Liver (tissue), 9 donors: ENCODE data around the gene SMCO1. TPM values are rescaled to one million over a fixed set of nuclear protein-coding genes. Genes with fewer than 3 reads are reported as not detected.
"Not testable (repeated sequence)": the region's sequence is repeated elsewhere in the genome, so short reads cannot be mapped to it uniquely, and the experiment has no call there.

ENCODE experiments used
- DNase-seq: peaks from one replicate; pipeline ENCODE4 v3.0.0-alpha.2; 2017; ENCODE audit warnings: low spot score
- H3K27ac ChIP-seq, 2 donors: one replicate each; pipeline ENCODE4 v1.7.0; 2013; ENCODE audit warnings: inconsistent platforms in 2 of 2, low read length in 2 of 2, control low read depth in 1 of 2, low read depth in 1 of 2, mild to moderate bottlenecking in 1 of 2
- H3K27me3 ChIP-seq, 4 donors: one replicate each; pipeline versions ENCODE4 v1.6.1 to v1.7.0; 2013; ENCODE audit warnings: low read length in 3 of 4, inconsistent platforms in 1 of 4, mild to moderate bottlenecking in 1 of 4, moderate library complexity in 1 of 4; ENCODE audit not compliant: control insufficient read depth in 4 of 4, insufficient read depth in 4 of 4
- H3K36me3 ChIP-seq, 4 donors: one replicate each; pipeline versions ENCODE4 v1.6.1 to v1.7.0; 2013; ENCODE audit warnings: low read length in 3 of 4, mild to moderate bottlenecking in 3 of 4, low read depth in 1 of 4, moderate library complexity in 1 of 4; ENCODE audit not compliant: control insufficient read depth in 4 of 4, insufficient read depth in 3 of 4
- H3K4me1 ChIP-seq, 4 donors: one replicate each; pipeline versions ENCODE4 v1.6.1 to v1.7.0; 2013; ENCODE audit warnings: low read length in 3 of 4, mild to moderate bottlenecking in 3 of 4, moderate library complexity in 1 of 4; ENCODE audit not compliant: control insufficient read depth in 4 of 4, insufficient read depth in 4 of 4
- H3K4me3 ChIP-seq, 3 donors: one replicate each; pipeline versions ENCODE4 v1.6.1 to v1.7.0; 2013; ENCODE audit warnings: low read length in 3 of 3, control low read depth in 1 of 3, low read depth in 1 of 3, mild to moderate bottlenecking in 1 of 3
- H3K9ac ChIP-seq, 2 donors: one replicate each; pipeline ENCODE4 v1.7.0; 2013; ENCODE audit warnings: low read length in 2 of 2, mild to moderate bottlenecking in 2 of 2, moderate library complexity in 2 of 2, control low read depth in 1 of 2, low read depth in 1 of 2
- H3K9me3 ChIP-seq, 4 donors: one replicate each; pipeline versions ENCODE4 v1.6.1 to v1.7.0; 2013; ENCODE audit warnings: low read length in 3 of 4; ENCODE audit not compliant: control insufficient read depth in 4 of 4
- ATF3 ChIP-seq: IDR thresholded peaks from 2 replicates; pipeline ENCODE4 v1.6.1; 2016; ENCODE audit warnings: antibody characterized with exemption
- EGR1 ChIP-seq, 2 donors: IDR thresholded peaks; 2 replicates each; pipeline ENCODE4 v1.6.1; 2016 to 2018; ENCODE audit warnings: antibody characterized with exemption in 2 of 2, low read depth in 2 of 2
- FOXA2 ChIP-seq: IDR thresholded peaks from 2 replicates; pipeline ENCODE4 v1.6.1; 2016; ENCODE audit warnings: antibody characterized with exemption
- GABPA ChIP-seq, 2 donors: IDR thresholded peaks in 1 of 2; conservative IDR thresholded peaks in 1 of 2; 2 replicates each; pipeline ENCODE4 v1.6.1; 2016; ENCODE audit warnings: antibody characterized with exemption in 2 of 2, mild to moderate bottlenecking in 1 of 2, moderate library complexity in 1 of 2
- HNF4G ChIP-seq: IDR thresholded peaks from 2 replicates; pipeline ENCODE4 v1.6.1; 2016; ENCODE audit warnings: antibody characterized with exemption
- JUND ChIP-seq, 2 donors: IDR thresholded peaks; 2 replicates each; pipeline ENCODE4 v1.6.1; 2016; ENCODE audit warnings: antibody characterized with exemption in 2 of 2
- NR2F2 ChIP-seq: IDR thresholded peaks from 2 replicates; pipeline ENCODE4 v1.6.1; 2016; ENCODE audit warnings: antibody characterized with exemption
- REST ChIP-seq: IDR thresholded peaks from 2 replicates; pipeline ENCODE4 v1.6.1; 2016; ENCODE audit warnings: antibody characterized with exemption, mild to moderate bottlenecking
- RXRA ChIP-seq, 2 donors: IDR thresholded peaks; 2 replicates each; pipeline ENCODE4 v1.6.1; 2017 to 2018; ENCODE audit warnings: antibody characterized with exemption in 2 of 2, mild to moderate bottlenecking in 1 of 2
- SP1 ChIP-seq: IDR thresholded peaks from 2 replicates; pipeline ENCODE4 v1.6.1; 2018; ENCODE audit warnings: antibody characterized with exemption, mild to moderate bottlenecking
- TAF1 ChIP-seq: conservative IDR thresholded peaks from 2 replicates; pipeline ENCODE4 v1.6.1; 2016; ENCODE audit warnings: antibody characterized with exemption, mild to moderate bottlenecking
- YY1 ChIP-seq: IDR thresholded peaks from 2 replicates; pipeline ENCODE4 v1.6.1; 2016; ENCODE audit warnings: antibody characterized with exemption, mild to moderate bottlenecking
- WGBS: extraction: QIAGEN DNeasy Blood & Tissue Kit; methylation state at CpG from one replicate; pipeline ENCODE4 v1.1.7; 2013; 5-methylcytosine and 5-hydroxymethylcytosine counted together
- polyA plus RNA-seq, 2 donors: library from polyadenylated mRNA; stranded (reverse) in 1 of 2; unstranded in 1 of 2; fragments of 200-250 nt in 1 of 2; fragments of >200 nt in 1 of 2; fragmentation: Nextera tagmentation in 1 of 2; extraction: Ambion mirVana in 1 of 2; gene quantifications; one replicate each; pipeline versions ENCODE4 v1.2.1 to v1.2.3, GENCODE V29; 2013 to 2015
- total RNA-seq, 2 donors: library from RNA; depleted of rRNA; stranded (reverse); fragments of >200 nt; gene quantifications; one replicate each; pipeline ENCODE4 v1.2.3, GENCODE V29; 2014
- TF ChIP-seq, protein P1 (sequence below): IDR thresholded peaks from 2 replicates; pipeline ENCODE4 v1.6.1; 2016; ENCODE audit warnings: antibody characterized with exemption
- TF ChIP-seq, protein P2 (sequence below): fragments of 150-350 bp; IDR thresholded peaks from 2 replicates; pipeline ENCODE4 v1.5.1; 2017; ENCODE audit warnings: improper control_type of control experiment, low read depth, low read length; ENCODE audit not compliant: missing input control
- donor health status: healthy.
- donor health status: healthy.
- donor health status: healthy.
- donor health status: healthy.
- donor health status: healthy.

Gene SMCO1
- total and polyA plus RNA-seq, 4 donors = 0.05 TPM; not detected in 3

DNA sequence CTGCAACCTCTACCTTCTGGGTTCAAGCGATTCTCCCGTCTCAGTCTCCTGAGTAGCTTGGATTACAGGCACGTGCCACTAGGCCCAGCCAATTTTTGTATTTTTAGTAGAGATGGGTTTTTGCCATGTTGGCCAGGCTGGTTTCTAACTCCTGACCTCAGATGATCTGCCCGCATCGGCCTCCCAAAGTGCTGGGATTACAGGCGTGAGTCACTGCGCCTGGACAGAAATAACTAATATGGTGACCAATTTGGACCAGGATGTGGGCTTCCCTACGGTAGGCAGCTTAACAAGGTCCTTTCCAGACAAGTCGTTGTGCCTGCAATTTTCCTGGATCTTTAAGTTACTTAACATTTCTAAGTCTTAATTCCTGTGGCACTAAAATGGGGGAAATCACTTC lies 38.4 kb upstream of the SMCO1 start:
- Histone ChIP-seq H3K36me3 (peaks cover 0 to 3% (median 1%) of the 10 kb centered on the region in 4 donors), H3K9me3 (peaks cover 0 to 1% (median 0%) of the 10 kb centered on the region in 4 donors), H3K9ac (no peak overlapping the region), H3K4me3 (no peak overlapping the region), H3K4me1 (no peaks in the 10 kb centered on the region), H3K27ac (no peak overlapping the region), H3K27me3 (no peaks in the 10 kb centered on the region)
- 99% methylated on average over 9 of the region's 9 CpGs for WGBS
- no peak for DNase-seq
- no peak for TF ChIP-seq SP1
- TF ChIP-seq RXRA (IDR thresholded peaks at IDR 0.05) = no peak
- no peak for TF ChIP-seq TAF1
- TF ChIP-seq REST = no peak
- no peak for TF ChIP-seq EGR1 (IDR thresholded peaks at IDR 0.05; ENCODE audit: low read depth in 2 of 2)
- TF ChIP-seq, protein P1, sequence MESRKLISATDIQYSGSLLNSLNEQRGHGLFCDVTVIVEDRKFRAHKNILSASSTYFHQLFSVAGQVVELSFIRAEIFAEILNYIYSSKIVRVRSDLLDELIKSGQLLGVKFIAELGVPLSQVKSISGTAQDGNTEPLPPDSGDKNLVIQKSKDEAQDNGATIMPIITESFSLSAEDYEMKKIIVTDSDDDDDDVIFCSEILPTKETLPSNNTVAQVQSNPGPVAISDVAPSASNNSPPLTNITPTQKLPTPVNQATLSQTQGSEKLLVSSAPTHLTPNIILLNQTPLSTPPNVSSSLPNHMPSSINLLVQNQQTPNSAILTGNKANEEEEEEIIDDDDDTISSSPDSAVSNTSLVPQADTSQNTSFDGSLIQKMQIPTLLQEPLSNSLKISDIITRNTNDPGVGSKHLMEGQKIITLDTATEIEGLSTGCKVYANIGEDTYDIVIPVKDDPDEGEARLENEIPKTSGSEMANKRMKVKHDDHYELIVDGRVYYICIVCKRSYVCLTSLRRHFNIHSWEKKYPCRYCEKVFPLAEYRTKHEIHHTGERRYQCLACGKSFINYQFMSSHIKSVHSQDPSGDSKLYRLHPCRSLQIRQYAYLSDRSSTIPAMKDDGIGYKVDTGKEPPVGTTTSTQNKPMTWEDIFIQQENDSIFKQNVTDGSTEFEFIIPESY = no peak
- TF ChIP-seq ATF3 = no peak

DNA sequence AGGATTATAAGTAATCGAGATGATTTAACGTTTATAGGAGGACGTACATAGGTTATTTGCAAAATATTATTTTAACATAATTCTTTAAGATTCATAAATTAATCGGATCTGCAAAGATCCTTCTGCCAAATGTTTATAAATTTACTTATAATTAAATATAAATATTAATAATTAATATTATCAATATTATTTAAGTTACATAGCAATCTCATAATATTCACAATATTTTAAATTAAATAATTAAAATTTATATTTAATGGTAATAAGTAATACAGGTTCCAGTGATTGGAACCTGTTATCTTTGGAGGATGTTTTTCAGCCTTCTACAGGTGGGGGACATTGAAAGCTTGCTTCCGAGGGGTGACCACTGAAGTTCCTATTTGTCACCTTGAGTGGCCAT lies 37.1 kb upstream of the SMCO1 start:
- 98% methylated on average over 5 of the region's 5 CpGs for WGBS
- no peak overlapping the region for H3K9ac ChIP-seq
- peaks cover 0 to 1% (median 0%) of the 10 kb centered on the region in 4 donors for H3K9me3 ChIP-seq
- H3K36me3 ChIP-seq = peaks cover 0 to 3% (median 1%) of the 10 kb centered on the region in 4 donors
- H3K27ac ChIP-seq = no peak overlapping the region
- H3K27me3 ChIP-seq = no peaks in the 10 kb centered on the region
- DNase-seq = no peak
- no peak overlapping the region for H3K4me3 ChIP-seq
- TF ChIP-seq TAF1 (no peak), HNF4G (no peak), JUND (IDR thresholded peaks at IDR 0.05) (no peak), NR2F2 (no peak), SP1 (no peak), GABPA (IDR thresholded peaks at IDR 0.05 in 1 of 2, conservative IDR thresholded peaks at IDR 0.05 in 1 of 2) (no peak), ATF3 (no peak), YY1 (no peak), RXRA (IDR thresholded peaks at IDR 0.05) (no peak), REST (no peak), FOXA2 (no peak)
- TF ChIP-seq, protein P1 = no peak
- TF ChIP-seq, protein P2, sequence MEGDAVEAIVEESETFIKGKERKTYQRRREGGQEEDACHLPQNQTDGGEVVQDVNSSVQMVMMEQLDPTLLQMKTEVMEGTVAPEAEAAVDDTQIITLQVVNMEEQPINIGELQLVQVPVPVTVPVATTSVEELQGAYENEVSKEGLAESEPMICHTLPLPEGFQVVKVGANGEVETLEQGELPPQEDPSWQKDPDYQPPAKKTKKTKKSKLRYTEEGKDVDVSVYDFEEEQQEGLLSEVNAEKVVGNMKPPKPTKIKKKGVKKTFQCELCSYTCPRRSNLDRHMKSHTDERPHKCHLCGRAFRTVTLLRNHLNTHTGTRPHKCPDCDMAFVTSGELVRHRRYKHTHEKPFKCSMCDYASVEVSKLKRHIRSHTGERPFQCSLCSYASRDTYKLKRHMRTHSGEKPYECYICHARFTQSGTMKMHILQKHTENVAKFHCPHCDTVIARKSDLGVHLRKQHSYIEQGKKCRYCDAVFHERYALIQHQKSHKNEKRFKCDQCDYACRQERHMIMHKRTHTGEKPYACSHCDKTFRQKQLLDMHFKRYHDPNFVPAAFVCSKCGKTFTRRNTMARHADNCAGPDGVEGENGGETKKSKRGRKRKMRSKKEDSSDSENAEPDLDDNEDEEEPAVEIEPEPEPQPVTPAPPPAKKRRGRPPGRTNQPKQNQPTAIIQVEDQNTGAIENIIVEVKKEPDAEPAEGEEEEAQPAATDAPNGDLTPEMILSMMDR = no peak
- no peaks in the 10 kb centered on the region for H3K4me1 ChIP-seq

DNA sequence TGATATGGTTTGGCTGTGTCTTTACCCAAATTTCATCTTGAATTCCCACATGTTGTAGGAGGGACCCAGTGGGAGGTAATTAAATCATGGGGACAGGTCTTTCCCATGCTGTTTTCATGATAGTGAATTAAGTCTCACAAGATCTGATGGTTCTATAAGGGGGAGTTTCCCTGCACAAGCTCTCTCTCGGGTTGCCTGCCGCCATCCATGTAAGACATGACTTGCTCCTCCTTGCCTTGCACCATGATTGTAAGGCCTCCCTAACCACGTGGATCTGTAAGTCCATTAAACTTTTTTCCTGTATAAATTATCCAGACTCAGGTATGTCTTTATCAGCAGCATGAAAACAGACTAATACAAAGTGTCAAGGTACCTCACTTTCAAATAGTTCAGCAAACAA lies 35.0 kb upstream of the SMCO1 start:
- DNase-seq = not testable (repeated sequence)
- WGBS = 88% methylated on average over 3 of the region's 3 CpGs

More for the DNA sequence above, 35.0 kb upstream of the SMCO1 start:
- H3K36me3 ChIP-seq, H3K27me3 ChIP-seq, H3K9me3 ChIP-seq, H3K27ac ChIP-seq, H3K9ac ChIP-seq, H3K4me1 ChIP-seq, H3K4me3 ChIP-seq: not testable (repeated sequence)
